Natural killer cell (primary cell): ENCODE measurements around the gene VWC2L. TPM values are rescaled to one million over a fixed set of nuclear protein-coding genes. Genes with fewer than 3 reads are reported as not detected.

Source experiments
- ATAC-seq, 3 donors: fragments of 150-1000 bp in 2 of 3; fragments of 200-7000 bp in 1 of 3; cut with Tn5 transposase; 1 replicate in 1 of 3; 2 replicates in 2 of 3; pipeline ENCODE4 v1.10.0; 2021; ENCODE audit warnings: mild to moderate bottlenecking in 2 of 3, moderate library complexity in 2 of 3
- DNase-seq, 2 donors: peaks; one replicate each; pipeline versions ENCODE4 v3.0.0 to v3.0.0-alpha.2; 2013 to 2021; ENCODE audit warnings: mixed read lengths in 1 of 2
- H3K27ac ChIP-seq: one replicate; pipeline ENCODE4 v1.5.1; 2013; ENCODE audit warnings: mild to moderate bottlenecking, low read length
- H3K27me3 ChIP-seq: one replicate; pipeline ENCODE4 v1.6.1; 2013; ENCODE audit warnings: low read length; ENCODE audit not compliant: control insufficient read depth, insufficient read depth
- H3K36me3 ChIP-seq: one replicate; pipeline ENCODE4 v1.6.1; 2013; ENCODE audit warnings: low read length; ENCODE audit not compliant: control insufficient read depth, insufficient read depth
- H3K4me1 ChIP-seq: one replicate; pipeline ENCODE4 v1.6.1; 2013; ENCODE audit warnings: low read length; ENCODE audit not compliant: control insufficient read depth, insufficient read depth
- H3K4me3 ChIP-seq: one replicate; pipeline ENCODE4 v1.5.1; 2013; ENCODE audit warnings: low read length
- H3K9me3 ChIP-seq: one replicate; pipeline ENCODE4 v1.6.1; 2013; ENCODE audit warnings: low read length; ENCODE audit not compliant: control insufficient read depth, insufficient read depth
- H3K27ac Mint-ChIP-seq, 2 donors: one replicate each; pipeline ENCODE4 v1.8.0; 2022; ENCODE audit warnings: mild to moderate bottlenecking in 2 of 2, mixed read lengths in 2 of 2, moderate library complexity in 1 of 2
- H3K27me3 Mint-ChIP-seq, 2 donors: one replicate each; pipeline ENCODE4 v1.8.0; 2022; ENCODE audit warnings: low read depth in 2 of 2, mixed read lengths in 2 of 2
- H3K36me3 Mint-ChIP-seq: one replicate; pipeline ENCODE4 v1.8.0; 2022; ENCODE audit warnings: mixed read lengths
- H3K4me1 Mint-ChIP-seq, 2 donors: one replicate each; pipeline ENCODE4 v1.8.0; 2022; ENCODE audit warnings: mixed read lengths in 2 of 2
- H3K4me3 Mint-ChIP-seq: one replicate; pipeline ENCODE4 v1.8.0; 2022; ENCODE audit warnings: mild to moderate bottlenecking, moderate library complexity, mixed read lengths
- H3K9me3 Mint-ChIP-seq, 2 donors: one replicate each; pipeline ENCODE4 v1.8.0; 2022; ENCODE audit warnings: mixed read lengths in 2 of 2
- CTCF ChIP-seq: fragments of 200-600 bp; IDR thresholded peaks from one replicate; pipeline ENCODE4 v1.8.0; 2022; ENCODE audit warnings: antibody characterized with exemption
- WGBS: methylation state at CpG from one replicate; pipeline ENCODE4 v1.1.7; 2013; ENCODE audit warnings: missing lambda C conversion rate; ENCODE audit not compliant: insufficient coverage; 5-methylcytosine and 5-hydroxymethylcytosine counted together
- intact Hi-C: fragments of 100-400 bp; cut with micrococcal nuclease; formaldehyde crosslinking; loops from one replicate; pipeline ENCODE4 v1.14.2; 2022
- total RNA-seq, 4 donors: library from RNA; stranded (reverse); fragments of 120-200 nt in 1 of 4; gene quantifications; one replicate each; pipeline versions ENCODE4 v1.2.3 to v1.2.4, GENCODE V29; 2013 to 2022

Gene VWC2L
- total RNA-seq, 3 donors from 2014 or later (not counting 1 experiment from before 2014, with no cell fraction given): not detected

GRCh38 chr2:214376618-214377285 is 34.1 kb upstream of the VWC2L start:
- H3K4me3 Mint-ChIP-seq: no peak overlapping the region
- no peak overlapping the region for H3K27ac Mint-ChIP-seq
- no peaks in the 10 kb centered on the region for H3K36me3 ChIP-seq
- H3K9me3 ChIP-seq: no peaks in the 10 kb centered on the region
- H3K9me3 Mint-ChIP-seq: peaks cover 5 to 9% of the 10 kb centered on the region in 2 donors
- no peaks in the 10 kb centered on the region for H3K27me3 Mint-ChIP-seq
- no peak for ATAC-seq
- no peak overlapping the region for H3K4me3 ChIP-seq
- H3K36me3 Mint-ChIP-seq: no peaks in the 10 kb centered on the region
- peaks cover 0 to 5% of the 10 kb centered on the region in 2 donors for H3K4me1 Mint-ChIP-seq
- intact Hi-C loops: no loop called here
- TF ChIP-seq CTCF: no peak
- no peaks in the 10 kb centered on the region for H3K27me3 ChIP-seq
- DNase-seq: no peak
- 74% methylated on average over 6 of the region's 7 CpGs for WGBS
- H3K4me1 ChIP-seq: no peaks in the 10 kb centered on the region
- no peak overlapping the region for H3K27ac ChIP-seq

- no peaks in the 10 kb centered on the region for H3K27me3 ChIP-seq
- H3K4me3 ChIP-seq: no peak overlapping the region
- intact Hi-C loops: no loop called here
- H3K27me3 Mint-ChIP-seq: no peaks in the 10 kb centered on the region
- no peaks in the 10 kb centered on the region for H3K9me3 ChIP-seq
- H3K36me3 ChIP-seq: no peaks in the 10 kb centered on the region
- H3K27ac ChIP-seq: no peak overlapping the region
- no peak overlapping the region for H3K27ac Mint-ChIP-seq
- peaks cover 5 to 7% of the 10 kb centered on the region in 2 donors for H3K9me3 Mint-ChIP-seq
- 98% methylated on average over 4 of the region's 5 CpGs for WGBS
- TF ChIP-seq CTCF: no peak
- DNase-seq: no peak
- peaks cover 0 to 5% of the 10 kb centered on the region in 2 donors for H3K4me1 Mint-ChIP-seq
- no peaks in the 10 kb centered on the region for H3K36me3 Mint-ChIP-seq
- no peak for ATAC-seq
- H3K4me3 Mint-ChIP-seq: no peak overlapping the region
- no peaks in the 10 kb centered on the region for H3K4me1 ChIP-seq
Observed at GRCh38 chr2:214377286-214377624, 33.6 kb upstream of the VWC2L start.

- Mint-ChIP-seq H3K9me3 (peaks cover 5 to 9% of the 10 kb centered on the region in 2 donors), H3K36me3 (no peaks in the 10 kb centered on the region), H3K4me3 (no peak overlapping the region), H3K27me3 (no peaks in the 10 kb centered on the region), H3K4me1 (peaks cover 0 to 5% of the 10 kb centered on the region in 2 donors), H3K27ac (no peak overlapping the region)
- no peak overlapping the region for H3K27ac ChIP-seq
- no peak for TF ChIP-seq CTCF
- ATAC-seq (no peak), DNase-seq (no peak)
- no peaks in the 10 kb centered on the region for H3K9me3 ChIP-seq
- H3K27me3 ChIP-seq: no peaks in the 10 kb centered on the region
- intact Hi-C loops: no loop called here
- WGBS: 66% methylated on average over 3 of the region's 3 CpGs
- H3K4me3 ChIP-seq: no peak overlapping the region
- no peaks in the 10 kb centered on the region for H3K36me3 ChIP-seq
- H3K4me1 ChIP-seq: no peaks in the 10 kb centered on the region
Observed at GRCh38 chr2:214378455-214379103, 32.3 kb upstream of the VWC2L start.
